Ovary (tissue), 9 donors: Measurements from ENCODE around the gene LYPLAL1. TPM values are rescaled to one million over a fixed set of nuclear protein-coding genes. Genes with fewer than 3 reads are reported as not detected.

ENCODE experiments used
- DNase-seq, 5 donors: peaks; one replicate each; pipeline ENCODE4 v3.0.0-alpha.2; 2019 to 2020
- H3K27ac ChIP-seq, 2 donors: fragments of 200-600 bp; one replicate each; pipeline versions ENCODE4 v1.5.1 to v1.8.0; 2019 to 2022
- H3K27me3 ChIP-seq: fragments of 200-600 bp; one replicate; pipeline ENCODE4 v1.8.0; 2022
- H3K36me3 ChIP-seq: fragments of 200-600 bp; sonication (generic); one replicate; pipeline ENCODE4 v1.5.1; 2019
- H3K4me1 ChIP-seq: one replicate; pipeline ENCODE4 v1.8.1; 2013; ENCODE audit warnings: mild to moderate bottlenecking, moderate library complexity; ENCODE audit not compliant: insufficient read depth
- H3K4me3 ChIP-seq: fragments of 200-600 bp; sonication (generic); one replicate; pipeline ENCODE4 v1.5.1; 2017
- H3K9me3 ChIP-seq, 2 donors: fragments of 200-600 bp in 1 of 2; sonication (generic) in 1 of 2; one replicate each; pipeline versions ENCODE4 v1.5.1 to v1.8.1; 2013 to 2019; ENCODE audit warnings: mild to moderate bottlenecking in 1 of 2, moderate library complexity in 1 of 2
- EP300 ChIP-seq: sonication (generic); formaldehyde crosslinking; IDR thresholded peaks from one replicate; pipeline ENCODE4 v1.6.1; 2017; ENCODE audit warnings: antibody characterized with exemption
- POLR2A ChIP-seq: fragments of 450-650 bp; IDR thresholded peaks from one replicate; pipeline ENCODE4 v1.6.1; 2017; ENCODE audit warnings: antibody characterized with exemption, mild to moderate bottlenecking, moderate library complexity
- WGBS, 3 donors: extraction: QIAGEN DNeasy Blood & Tissue Kit in 1 of 3; methylation state at CpG; one replicate each; pipeline versions ENCODE4 v1.1.5 to v1.1.7; 2013 to 2017; 5-methylcytosine and 5-hydroxymethylcytosine counted together
- intact Hi-C, 4 donors: fragments of 100-400 bp; cut with DNase I; formaldehyde crosslinking; loops; one replicate each; pipeline versions ENCODE4 v1.11.0 to v1.15.1; 2022 to 2023
- polyA plus RNA-seq, 2 donors: library from polyadenylated mRNA; stranded (reverse); fragments of 200-250 nt in 1 of 2; fragments of 350-450 nt in 1 of 2; fragmentation: Illumina TruSeq in 1 of 2; extraction: RNeasy Lipid Tissue Mini Kit (QIAGEN cat#74804) in 1 of 2; gene quantifications; one replicate each; pipeline ENCODE4 v1.2.3, GENCODE V29; 2013 to 2014
- total RNA-seq, 7 donors: library from RNA; depleted of rRNA in 2 of 7; stranded (reverse); fragments of >200 nt in 2 of 7; fragmentation: NEBNext Ultra II Directional in 3 of 7; extraction: Animal tissue kit (Norgen Biotek cat#: 25700) in 3 of 7; gene quantifications; one replicate each; pipeline versions ENCODE4 v1.1.0 to v1.2.4, GENCODE V29; 2016 to 2023
- TF ChIP-seq, protein P1 (sequence below), 3 donors: fragments of 450-650 bp in 2 of 3; fragments of 200-600 bp in 1 of 3; IDR thresholded peaks; one replicate each; pipeline versions ENCODE4 v1.5.1 to v1.8.0; 2016 to 2022; ENCODE audit warnings: antibody characterized with exemption in 3 of 3, mild to moderate bottlenecking in 1 of 3
- donor health status: DM: no; HTN: no; CAD: no; lungs with moderate emphysema.
- donor health status: DM: no; HTN: no; CAD: no.
- donor health status: Bipolar disorder and iron deficiency.
- donor health status: DM: yes; HTN: yes; CAD: no.
- donor health status: DM: no; HTN: no; CAD: no.
- donor health status: DM: yes; HTN: yes; CAD: no.

LYPLAL1 gene
- total and polyA plus RNA-seq, 9 donors, result 14.7 to 43.8 (median 36.8) TPM

DNA sequence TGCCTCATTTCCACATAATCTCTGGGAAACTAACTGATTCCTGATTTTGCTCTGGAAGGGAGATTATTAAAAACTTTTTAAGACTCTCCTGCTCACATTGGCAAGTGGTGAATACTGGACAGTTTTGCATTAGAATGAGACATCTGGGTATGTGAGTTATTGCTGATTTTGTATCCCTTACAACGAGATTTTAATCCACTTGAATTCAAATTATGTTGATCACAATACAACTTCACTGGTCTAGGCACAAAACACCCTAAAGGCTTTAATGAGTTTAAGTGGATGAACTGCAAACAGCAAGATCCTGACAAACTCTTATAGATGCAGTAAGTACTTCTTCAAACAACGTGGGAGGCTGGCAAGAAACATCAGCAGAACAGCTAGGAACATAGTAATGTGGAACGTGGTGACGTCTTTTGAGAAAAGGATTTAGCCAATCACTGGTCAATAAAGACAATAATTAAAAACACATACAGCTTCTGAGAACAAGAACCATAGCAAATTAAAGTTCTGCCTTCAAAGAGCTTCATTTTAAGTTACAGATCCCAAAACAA is 10.2 kb upstream of the LYPLAL1 start:
- Histone ChIP-seq H3K9me3 (no peaks in the 10 kb centered on the region), H3K4me3 (no peak overlapping the region), H3K27me3 (no peaks in the 10 kb centered on the region), H3K27ac (no peak overlapping the region), H3K36me3 (no peaks in the 10 kb centered on the region), H3K4me1 (no peaks in the 10 kb centered on the region)
- DNase-seq, result no peak
- intact Hi-C loops, result no loop called here
- 87 to 90% (median 88%) methylated on average over 4 of the region's 4 CpGs for WGBS, 3 donors
- TF ChIP-seq EP300 (no peak), POLR2A (no peak)
- TF ChIP-seq, protein P1, sequence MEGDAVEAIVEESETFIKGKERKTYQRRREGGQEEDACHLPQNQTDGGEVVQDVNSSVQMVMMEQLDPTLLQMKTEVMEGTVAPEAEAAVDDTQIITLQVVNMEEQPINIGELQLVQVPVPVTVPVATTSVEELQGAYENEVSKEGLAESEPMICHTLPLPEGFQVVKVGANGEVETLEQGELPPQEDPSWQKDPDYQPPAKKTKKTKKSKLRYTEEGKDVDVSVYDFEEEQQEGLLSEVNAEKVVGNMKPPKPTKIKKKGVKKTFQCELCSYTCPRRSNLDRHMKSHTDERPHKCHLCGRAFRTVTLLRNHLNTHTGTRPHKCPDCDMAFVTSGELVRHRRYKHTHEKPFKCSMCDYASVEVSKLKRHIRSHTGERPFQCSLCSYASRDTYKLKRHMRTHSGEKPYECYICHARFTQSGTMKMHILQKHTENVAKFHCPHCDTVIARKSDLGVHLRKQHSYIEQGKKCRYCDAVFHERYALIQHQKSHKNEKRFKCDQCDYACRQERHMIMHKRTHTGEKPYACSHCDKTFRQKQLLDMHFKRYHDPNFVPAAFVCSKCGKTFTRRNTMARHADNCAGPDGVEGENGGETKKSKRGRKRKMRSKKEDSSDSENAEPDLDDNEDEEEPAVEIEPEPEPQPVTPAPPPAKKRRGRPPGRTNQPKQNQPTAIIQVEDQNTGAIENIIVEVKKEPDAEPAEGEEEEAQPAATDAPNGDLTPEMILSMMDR (IDR thresholded peaks at IDR 0.05), result no peak

DNA sequence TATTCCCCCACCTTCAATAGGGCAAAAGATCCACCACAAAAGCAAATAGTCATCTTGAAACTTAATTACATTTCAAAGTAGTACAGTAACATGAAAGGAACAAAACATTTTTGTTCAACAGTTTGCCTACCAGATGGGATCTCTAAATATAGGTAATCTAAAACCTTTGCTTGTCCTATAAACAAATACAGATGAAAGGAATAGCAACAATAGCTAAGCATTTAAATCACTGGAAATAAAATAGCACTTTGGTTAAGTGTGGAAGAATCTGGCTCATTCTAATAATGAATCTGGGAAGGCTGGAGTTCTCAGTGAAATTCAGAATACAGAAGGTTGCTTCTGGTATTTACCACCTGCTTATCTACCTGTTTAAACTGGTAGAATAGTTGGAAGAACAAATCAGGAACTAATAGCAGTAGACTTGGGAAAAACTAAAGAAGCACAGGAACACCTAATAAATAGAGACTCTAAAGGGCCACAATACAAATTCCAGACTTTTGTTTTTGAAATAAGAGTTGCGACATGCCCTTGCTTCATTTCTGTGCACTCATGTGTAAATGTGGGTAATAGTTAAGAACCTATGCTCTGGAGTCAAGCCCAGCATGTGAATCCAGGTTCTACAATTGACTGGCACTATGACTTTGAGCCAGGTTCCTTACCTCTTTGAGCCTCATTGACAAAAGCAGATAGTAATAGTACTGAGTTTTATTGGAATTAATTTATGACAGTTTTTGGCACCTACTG is 2.3 kb upstream of the LYPLAL1 start:
- TF ChIP-seq POLR2A (no peak), EP300 (no peak)
- TF ChIP-seq, protein P1 (IDR thresholded peaks at IDR 0.05), result no peak
- Histone ChIP-seq H3K27ac (no peak overlapping the region), H3K4me3 (no peak overlapping the region), H3K9me3 (no peaks in the 10 kb centered on the region), H3K27me3 (no peaks in the 10 kb centered on the region), H3K4me1 (peaks cover 6% of the 10 kb centered on the region), H3K36me3 (no peaks in the 10 kb centered on the region)
- intact Hi-C loops, result loop anchor here in 1 of 4 donors (10.0 kb wide), 1 partner anchor 827 kb away; the partner anchor contains the start of gene TGFB2
- no peak for DNase-seq
- WGBS, 3 donors, result 94 to 98% (median 98%) methylated on average over 1 of the region's 1 CpG

DNA sequence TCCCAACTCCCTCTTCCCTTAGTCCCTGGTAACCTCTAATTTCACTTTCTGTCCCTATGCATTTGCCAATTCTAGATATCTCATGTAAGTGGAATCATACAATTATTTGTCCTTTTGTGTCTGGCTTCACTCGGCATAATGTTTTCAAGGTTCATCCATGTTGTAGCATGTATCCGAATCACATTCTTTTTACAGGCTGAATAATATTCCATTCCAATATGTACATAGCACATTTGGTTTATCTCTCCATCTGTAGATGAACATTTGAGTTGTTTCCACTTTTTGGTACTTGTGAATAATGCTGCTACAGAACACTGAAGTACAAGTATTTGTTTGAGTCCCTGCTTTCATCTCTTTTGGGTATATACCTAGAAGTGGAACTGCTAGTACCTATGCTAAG is 857 bp upstream of the LYPLAL1 start:
- Histone ChIP-seq H3K27me3 (no peaks in the 10 kb centered on the region), H3K9me3 (no peaks in the 10 kb centered on the region), H3K4me1 (peaks cover 7% of the 10 kb centered on the region), H3K4me3 (no peak overlapping the region), H3K27ac (no peak overlapping the region), H3K36me3 (no peaks in the 10 kb centered on the region)
- WGBS, 3 donors, result 95 to 98% (median 98%) methylated on average over 2 of the region's 2 CpGs
- DNase-seq, result no peak
- intact Hi-C loops, result loop anchor here in 1 of 4 donors (10.0 kb wide), 1 partner anchor 828 kb away; the partner anchor contains the start of gene TGFB2
- TF ChIP-seq, protein P1 (IDR thresholded peaks at IDR 0.05), result no peak
- TF ChIP-seq POLR2A (no peak), EP300 (no peak)

DNA sequence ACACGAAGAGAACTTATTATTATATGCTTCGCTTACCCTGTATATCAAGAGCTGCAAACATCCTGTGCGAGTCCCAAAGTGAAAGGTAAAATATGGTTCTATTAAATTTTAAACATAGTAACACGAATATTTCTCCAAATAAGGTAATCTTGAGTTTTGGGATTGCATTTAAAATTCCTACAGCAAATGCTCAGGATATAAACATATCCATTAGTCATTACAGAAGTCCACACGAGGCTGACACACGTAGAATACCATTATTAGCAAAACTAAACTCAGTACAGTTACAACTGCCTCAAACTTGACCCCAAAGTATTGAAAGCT is 282 bp upstream of the LYPLAL1 start:
- Histone ChIP-seq H3K27ac (peak overlapping the region; percentile 73 to 82), H3K36me3 (no peaks in the 10 kb centered on the region), H3K4me1 (peaks cover 7% of the 10 kb centered on the region), H3K9me3 (no peaks in the 10 kb centered on the region), H3K4me3 (peak overlapping the region; percentile 87), H3K27me3 (no peaks in the 10 kb centered on the region)
- DNase-seq, result no peak
- intact Hi-C loops, result loop anchor here in 1 of 4 donors (10.0 kb wide), 1 partner anchor 829 kb away; the partner anchor contains the start of gene TGFB2
- 16 to 28% (median 20%) methylated on average over 6 of the region's 6 CpGs for WGBS, 3 donors
- TF ChIP-seq, protein P1 (IDR thresholded peaks at IDR 0.05), result no peak
- TF ChIP-seq EP300, result no peak
